ENCODE data around the gene DGKZ.

The DGKZ gene

GRCh38 chr11:46383404-46383758 lies 36.1 kb downstream of the DGKZ start:
- TF ChIP-seq ZFX (IDR thresholded peaks at IDR 0.05; ENCODE audit: borderline replicate concordance) = no peak
- TF ChIP-seq CTCF (IDR thresholded peaks at IDR 0.05) = peak; percentile 56
- peak overlapping the region; percentile 95 for H3K27ac ChIP-seq

- H3K27ac ChIP-seq = peak overlapping the region; percentile 95; the same call in 1 of the 2 replicates
- TF ChIP-seq ZFX (IDR thresholded peaks at IDR 0.05; ENCODE audit: borderline replicate concordance) = no peak
- TF ChIP-seq CTCF (IDR thresholded peaks at IDR 0.05) = no peak
Measured at GRCh38 chr11:46383974-46384701, 36.9 kb downstream of the DGKZ start.

- no peak for TF ChIP-seq ZFX (IDR thresholded peaks at IDR 0.05; ENCODE audit: borderline replicate concordance)
- TF ChIP-seq CTCF (IDR thresholded peaks at IDR 0.05) = no peak
- H3K27ac ChIP-seq = 0 out of 2 replicates have a peak overlapping the region, but pooled peaks have one; percentile 95
Measured at GRCh38 chr11:46385169-46386004, 38.1 kb downstream of the DGKZ start.

GRCh38 chr11:46386005-46386578 lies 38.8 kb downstream of the DGKZ start:
- no peak for TF ChIP-seq CTCF (IDR thresholded peaks at IDR 0.05)
- TF ChIP-seq ZFX (IDR thresholded peaks at IDR 0.05; ENCODE audit: borderline replicate concordance) = no peak

GRCh38 chr11:46386674-46387073 lies 39.4 kb downstream of the DGKZ start:
- no peak for TF ChIP-seq ZFX (IDR thresholded peaks at IDR 0.05; ENCODE audit: borderline replicate concordance)
- TF ChIP-seq CTCF (IDR thresholded peaks at IDR 0.05) = no peak
- H3K27ac ChIP-seq = no peak overlapping the region

More at GRCh38 chr11:46386005-46386578, 38.8 kb downstream of the DGKZ start:
- no peak overlapping the region for H3K27ac ChIP-seq

GRCh38 chr11:46387456-46387855 lies 40.2 kb downstream of the DGKZ start:
- TF ChIP-seq CTCF (IDR thresholded peaks at IDR 0.05) = no peak
- TF ChIP-seq ZFX (IDR thresholded peaks at IDR 0.05; ENCODE audit: borderline replicate concordance) = no peak
- no peak overlapping the region for H3K27ac ChIP-seq

All from 22Rv1 (cell line).